GM20431 (cell line): ENCODE results near the gene RGL2.
"Not testable (repeated sequence)": the region's sequence is repeated elsewhere in the genome, so short reads cannot be mapped to it uniquely, and the experiment has no call there.

ENCODE experiments used
- in situ Hi-C: fragments of 300-500 bp; cut with MseI, MboI; formaldehyde crosslinking; loops from one replicate; pipeline ENCODE4 v1.15.0; 2020; ENCODE audit warnings: low sequenced_read_pairs; ENCODE audit not compliant: unreplicated experiment

Gene RGL2, protein sequence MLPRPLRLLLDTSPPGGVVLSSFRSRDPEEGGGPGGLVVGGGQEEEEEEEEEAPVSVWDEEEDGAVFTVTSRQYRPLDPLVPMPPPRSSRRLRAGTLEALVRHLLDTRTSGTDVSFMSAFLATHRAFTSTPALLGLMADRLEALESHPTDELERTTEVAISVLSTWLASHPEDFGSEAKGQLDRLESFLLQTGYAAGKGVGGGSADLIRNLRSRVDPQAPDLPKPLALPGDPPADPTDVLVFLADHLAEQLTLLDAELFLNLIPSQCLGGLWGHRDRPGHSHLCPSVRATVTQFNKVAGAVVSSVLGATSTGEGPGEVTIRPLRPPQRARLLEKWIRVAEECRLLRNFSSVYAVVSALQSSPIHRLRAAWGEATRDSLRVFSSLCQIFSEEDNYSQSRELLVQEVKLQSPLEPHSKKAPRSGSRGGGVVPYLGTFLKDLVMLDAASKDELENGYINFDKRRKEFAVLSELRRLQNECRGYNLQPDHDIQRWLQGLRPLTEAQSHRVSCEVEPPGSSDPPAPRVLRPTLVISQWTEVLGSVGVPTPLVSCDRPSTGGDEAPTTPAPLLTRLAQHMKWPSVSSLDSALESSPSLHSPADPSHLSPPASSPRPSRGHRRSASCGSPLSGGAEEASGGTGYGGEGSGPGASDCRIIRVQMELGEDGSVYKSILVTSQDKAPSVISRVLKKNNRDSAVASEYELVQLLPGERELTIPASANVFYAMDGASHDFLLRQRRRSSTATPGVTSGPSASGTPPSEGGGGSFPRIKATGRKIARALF

GRCh38 chr6:33298773-33299236, at the start of gene RGL2:
RGL2 (minus strand) TSS chr6:33298942; CDS start chr6:33298610, 332 bp downstream.
- in situ Hi-C loops, result no loop called here

- in situ Hi-C loops, result no loop called here
Measured at GRCh38 chr6:33347816-33348215, 49.1 kb upstream of the RGL2 start.

DNA sequence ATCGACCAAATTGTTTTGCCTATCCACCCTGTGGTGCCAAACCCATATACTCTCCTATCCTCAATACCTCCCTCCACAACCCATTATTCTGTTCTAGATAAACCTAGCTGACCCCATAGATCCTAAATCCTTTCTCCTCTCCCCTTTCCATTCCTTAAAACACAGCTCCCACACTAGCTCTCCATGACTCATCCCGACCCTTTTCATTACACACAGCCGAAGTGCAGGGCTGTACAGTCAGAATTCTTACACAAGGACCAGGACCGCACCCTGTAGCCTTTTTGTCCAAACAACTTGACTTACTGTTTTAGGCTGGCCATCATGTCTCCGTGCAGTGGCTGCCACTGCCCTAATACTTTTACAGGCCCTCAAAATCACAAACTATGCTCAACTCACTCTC, 48.2 kb upstream of the RGL2 start:
- in situ Hi-C loops, result not testable (repeated sequence)

GRCh38 chr6:33344701-33345697, 46.3 kb upstream of the RGL2 start:
- in situ Hi-C loops, result no loop called here

- in situ Hi-C loops, result no loop called here
Measured at GRCh38 chr6:33343953-33344611, 45.3 kb upstream of the RGL2 start.

DNA sequence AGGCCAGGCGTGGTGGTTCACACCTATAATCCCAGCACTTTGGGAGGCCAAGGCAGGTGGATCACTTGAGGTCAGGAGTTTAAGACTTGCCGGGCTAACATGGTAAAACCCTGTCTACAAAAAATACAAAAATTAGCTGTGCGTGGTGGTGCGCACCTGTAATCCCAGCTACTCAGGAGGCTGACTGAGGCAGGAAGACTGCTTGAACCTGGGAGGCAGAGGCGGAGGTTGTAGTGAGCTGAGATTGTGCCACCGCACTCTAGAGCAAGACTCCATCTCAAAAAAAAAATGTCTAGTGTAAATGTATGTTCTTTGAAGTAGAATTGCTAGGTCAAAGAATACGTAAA, 44.8 kb upstream of the RGL2 start:
- in situ Hi-C loops, result not testable (repeated sequence)

GRCh38 chr6:33339193-33339592, 40.5 kb upstream of the RGL2 start:
- in situ Hi-C loops, result no loop called here

DNA sequence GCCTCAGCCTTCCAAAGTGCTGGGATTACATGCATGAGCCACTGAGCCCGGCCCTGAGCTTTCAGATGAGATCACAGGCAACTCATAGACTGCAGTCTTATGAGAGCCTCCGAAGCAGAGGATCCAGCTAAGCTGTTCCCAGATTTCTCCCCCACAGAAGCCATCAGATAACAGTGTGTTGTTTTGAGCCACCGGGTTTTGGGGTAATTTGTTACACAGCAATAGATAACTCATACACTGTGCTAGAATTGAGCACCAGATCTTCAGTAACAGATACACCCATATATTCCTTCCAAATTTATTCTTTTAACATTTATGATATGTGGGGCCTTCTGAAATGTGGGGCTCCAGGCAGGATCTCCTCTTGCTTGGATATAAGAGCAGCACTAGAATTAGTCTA, 37.8 kb upstream of the RGL2 start:
- in situ Hi-C loops, result no loop called here

DNA sequence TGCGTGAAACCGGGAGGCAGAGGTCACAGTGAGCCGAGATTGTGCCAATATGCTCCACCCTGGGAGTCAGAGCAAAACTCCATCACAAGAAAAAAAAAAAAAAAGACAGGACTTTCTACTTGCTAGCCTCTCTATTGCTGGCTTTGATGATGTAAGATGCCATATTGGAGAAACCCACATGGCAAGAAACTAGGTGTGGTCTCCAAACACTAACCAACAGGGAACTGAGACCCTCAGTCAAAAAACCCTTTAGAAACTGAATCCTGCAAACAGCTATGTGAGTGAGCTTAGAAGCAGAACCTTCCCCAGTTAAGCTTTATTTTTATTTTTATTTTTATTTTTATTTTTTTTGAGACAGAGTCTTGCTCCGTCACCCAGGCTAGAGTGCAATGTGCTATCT, 37.2 kb upstream of the RGL2 start:
- in situ Hi-C loops, result no loop called here

DNA sequence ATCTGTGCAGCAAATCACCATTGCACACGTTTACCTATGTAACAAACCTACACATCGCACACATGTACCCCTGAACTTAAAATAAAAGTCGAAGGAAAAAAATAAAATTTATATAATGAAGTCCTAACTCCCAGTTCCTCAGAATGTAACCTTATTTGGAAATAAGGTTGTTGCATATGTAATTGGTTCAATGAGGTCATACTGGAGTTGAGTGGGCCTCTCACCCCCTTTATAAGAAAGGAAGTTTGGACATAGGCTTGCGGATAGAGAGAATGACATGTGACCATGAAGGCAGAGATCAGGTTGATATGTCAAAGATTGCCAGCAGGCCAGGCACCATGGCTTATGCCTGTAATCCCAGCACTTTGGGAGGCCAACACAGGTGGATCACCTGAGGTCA, 34.9 kb upstream of the RGL2 start:
- in situ Hi-C loops, result no loop called here

- in situ Hi-C loops, result no loop called here
Measured at GRCh38 chr6:33330736-33331135, 32.0 kb upstream of the RGL2 start.

- in situ Hi-C loops, result no loop called here
Measured at GRCh38 chr6:33329058-33329457, 30.3 kb upstream of the RGL2 start.

- in situ Hi-C loops, result no loop called here
Measured at GRCh38 chr6:33324125-33324524, 25.4 kb upstream of the RGL2 start.

GRCh38 chr6:33323623-33323948, 24.8 kb upstream of the RGL2 start:
- in situ Hi-C loops, result no loop called here

GRCh38 chr6:33321227-33321626, 22.5 kb upstream of the RGL2 start:
- in situ Hi-C loops, result no loop called here

DNA sequence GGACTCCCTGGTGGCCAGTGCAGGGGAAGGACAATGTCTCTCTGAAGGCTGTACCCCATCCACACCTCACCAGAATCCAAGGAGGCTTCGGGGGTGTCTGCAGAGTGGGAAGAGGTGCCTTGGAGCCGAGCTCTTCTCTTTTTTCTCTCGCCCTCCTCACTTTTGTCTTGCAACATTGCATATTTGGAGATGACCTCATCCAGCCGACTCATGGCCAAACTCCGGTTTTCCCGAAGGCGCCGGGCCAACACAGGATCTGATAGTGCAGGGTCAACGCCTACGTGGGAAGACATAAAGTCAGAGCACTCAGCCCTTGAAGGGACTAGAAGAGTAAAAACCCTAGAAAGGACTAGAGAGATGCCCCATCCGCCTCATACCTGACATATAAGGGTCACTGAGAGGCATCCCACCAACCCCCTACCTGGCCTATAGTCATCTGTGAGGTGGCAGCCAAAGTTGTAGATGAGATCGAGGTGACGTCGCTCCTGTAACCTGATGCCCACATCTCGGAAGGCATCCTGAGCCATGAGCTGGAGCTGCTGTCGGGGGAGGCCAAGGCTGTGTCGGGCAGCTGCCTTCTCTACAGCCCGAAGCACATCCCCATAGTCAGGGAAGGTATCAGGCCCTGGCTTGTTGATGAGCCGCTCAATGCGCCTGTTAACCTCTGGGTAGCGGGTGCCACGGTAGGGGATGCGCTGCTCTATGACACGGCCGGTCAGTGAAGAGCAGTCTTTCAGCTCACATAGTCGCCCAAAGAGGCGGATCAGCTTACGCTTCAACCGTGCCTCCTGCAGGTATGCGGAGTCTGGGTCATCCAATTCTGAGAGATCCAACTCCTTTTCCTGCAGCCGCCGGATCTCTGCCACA, 21.8 kb upstream of the RGL2 start:
- in situ Hi-C loops, result no loop called here

GRCh38 chr6:33319939-33320314, 21.2 kb upstream of the RGL2 start:
- in situ Hi-C loops, result no loop called here

DNA sequence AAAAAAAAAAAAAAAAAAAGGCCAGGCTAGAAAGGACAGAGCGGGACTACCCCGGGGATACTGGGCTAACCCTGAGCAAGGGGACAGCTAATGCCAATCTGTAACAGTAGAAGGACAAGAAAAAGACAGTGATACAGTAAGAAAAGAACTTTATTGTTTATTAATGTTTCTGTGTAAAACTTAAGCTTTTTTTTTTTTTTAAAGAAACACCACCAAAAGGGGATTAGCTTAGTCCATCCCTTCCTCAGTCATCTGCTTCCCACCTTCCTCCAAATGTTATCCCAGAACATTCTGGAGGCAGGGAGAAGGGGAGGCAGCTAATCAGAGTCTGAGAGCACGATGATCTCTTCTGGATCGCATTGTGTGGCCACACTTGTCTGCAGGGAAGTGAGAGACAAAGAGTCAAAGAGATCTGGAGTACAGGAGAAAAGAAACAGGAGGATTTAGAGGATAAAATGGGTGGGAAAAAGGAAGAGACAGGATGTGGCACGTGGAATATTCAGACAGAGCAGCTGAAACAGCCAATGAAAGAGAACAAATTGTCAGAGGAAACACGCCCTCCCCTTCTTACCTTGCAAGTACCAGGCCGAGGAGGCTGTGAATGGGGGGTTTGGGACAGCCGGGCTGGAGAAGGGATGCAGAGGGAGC, 19.8 kb upstream of the RGL2 start:
- in situ Hi-C loops, result no loop called here
